UCSD-AML1 (cell line): ENCODE data around the gene PGA5.

Experiments used
- DNase-seq: peaks from one replicate; lab custom pipeline; 2025; ENCODE audit not compliant: unreplicated experiment; lab: John Stamatoyannopoulos, UW

The PGA5 gene

DNA sequence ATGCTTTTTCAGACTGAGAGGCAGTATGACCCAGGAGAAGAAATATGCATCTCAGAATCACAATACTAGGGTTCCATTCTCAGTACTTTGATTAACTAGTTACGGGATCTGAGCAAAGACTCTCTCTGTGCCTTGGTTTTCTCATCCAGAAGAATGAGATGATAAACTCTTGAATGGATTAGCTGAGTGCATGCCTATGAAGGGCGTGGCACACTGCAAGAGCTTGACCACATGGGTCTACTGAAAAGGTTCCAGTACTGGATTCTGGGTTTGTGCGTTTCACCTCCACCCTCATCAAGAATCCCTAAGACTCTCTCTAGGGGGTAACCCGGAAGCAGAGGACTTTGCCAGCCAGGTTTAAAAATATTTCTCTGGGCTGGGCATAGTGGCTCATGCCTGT lies 25.6 kb downstream of the PGA5 start:
- DNase-seq, result no peak

GRCh38 chr11:61267437-61267841 lies 26.5 kb downstream of the PGA5 start:
- DNase-seq, result no peak

- no peak for DNase-seq
Measured at GRCh38 chr11:61268588-61269250, 27.7 kb downstream of the PGA5 start.

- DNase-seq, result no peak
Measured at GRCh38 chr11:61270354-61271076, 29.5 kb downstream of the PGA5 start.

- no peak for DNase-seq
Measured at GRCh38 chr11:61272731-61273130, 31.8 kb downstream of the PGA5 start.

DNA sequence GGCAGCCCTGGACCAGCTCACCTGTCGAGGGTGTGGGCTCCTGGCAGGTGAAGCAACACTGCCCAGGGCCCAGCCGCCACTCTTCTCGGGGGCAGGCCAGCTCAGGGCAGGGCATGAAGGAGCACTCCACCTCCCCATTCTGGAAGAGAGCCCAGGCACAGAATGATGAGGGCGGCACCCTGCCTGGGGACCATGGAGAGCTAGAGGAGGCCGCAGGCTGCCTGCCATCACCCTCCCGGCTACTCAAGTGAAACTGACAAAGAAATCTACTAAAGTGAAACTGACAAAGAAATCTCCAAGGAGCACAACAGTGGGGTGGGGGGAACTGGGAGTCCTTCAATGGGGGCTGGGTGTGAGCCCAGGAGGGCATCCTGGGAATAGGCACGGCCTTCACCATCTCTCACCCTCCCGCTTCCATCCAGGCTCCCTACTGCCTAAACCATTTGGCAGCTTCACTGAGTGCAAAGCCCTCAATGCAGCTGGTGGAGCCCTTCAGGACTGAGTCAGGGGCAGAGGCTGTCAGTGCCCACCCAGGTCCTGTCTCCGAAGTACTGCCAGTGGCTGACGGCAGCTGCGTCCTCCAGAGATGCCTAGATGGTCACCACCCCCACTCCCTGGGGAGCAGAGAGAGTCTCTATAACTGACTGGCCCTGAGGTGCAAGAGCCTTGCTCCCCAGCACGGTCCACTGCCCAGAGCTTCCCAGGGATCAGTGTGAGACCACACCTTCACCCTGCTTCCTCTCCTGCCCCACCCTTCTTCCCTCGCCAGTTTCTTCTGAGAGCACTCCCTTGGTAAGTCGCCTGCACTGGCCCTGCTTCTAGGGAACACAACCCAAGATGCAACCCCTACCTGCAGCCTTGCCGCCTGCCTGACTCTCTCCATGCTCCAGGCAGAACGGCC lies 32.5 kb downstream of the PGA5 start:
- DNase-seq, result no peak

- DNase-seq, result no peak
Measured at GRCh38 chr11:61274084-61274483, 33.1 kb downstream of the PGA5 start.

GRCh38 chr11:61275191-61275590 lies 34.2 kb downstream of the PGA5 start:
- no peak for DNase-seq

DNA sequence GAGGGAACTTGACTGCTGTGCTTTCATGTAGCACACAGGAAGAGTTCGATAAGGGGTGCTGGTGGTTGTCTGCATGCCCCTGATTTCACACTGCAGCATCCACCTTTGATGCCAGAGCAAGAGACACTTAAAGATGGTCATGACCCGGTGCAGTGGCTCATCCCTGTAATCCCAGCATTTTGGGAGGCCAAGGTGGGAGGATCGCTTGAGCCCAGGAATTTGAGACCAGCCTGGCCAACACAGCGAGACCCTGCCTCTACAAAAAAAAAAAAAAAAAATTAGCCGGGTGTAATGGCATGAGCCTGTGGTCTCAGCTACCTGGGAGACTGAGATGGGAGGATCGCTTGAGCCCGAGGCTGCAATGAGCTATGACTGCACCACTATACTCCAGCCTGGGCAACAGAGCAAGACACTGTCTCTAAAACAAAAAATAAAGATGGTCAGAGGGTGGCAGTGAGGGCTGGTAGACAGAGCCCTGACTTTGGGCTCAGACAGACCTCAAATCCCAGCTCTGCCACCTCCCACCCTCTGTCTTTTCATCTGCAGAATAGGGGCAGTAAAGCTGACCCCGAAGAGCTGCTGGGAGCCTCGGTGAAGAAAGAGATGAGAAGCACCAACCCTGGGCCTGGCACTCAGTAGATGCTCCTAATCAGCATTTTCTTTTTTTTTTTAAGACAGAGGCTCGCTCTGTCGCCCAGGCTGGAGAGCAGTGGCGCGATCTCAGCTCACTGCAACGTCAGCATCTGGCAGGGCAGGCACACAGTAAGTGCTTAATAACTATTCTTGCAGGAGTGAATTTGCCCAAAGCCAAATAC lies 36.4 kb downstream of the PGA5 start:
- DNase-seq, result no peak

- DNase-seq, result no peak
Measured at GRCh38 chr11:61278001-61278470, 37.1 kb downstream of the PGA5 start.

- DNase-seq, result no peak
Measured at GRCh38 chr11:61279934-61280659, 39.1 kb downstream of the PGA5 start.

DNA sequence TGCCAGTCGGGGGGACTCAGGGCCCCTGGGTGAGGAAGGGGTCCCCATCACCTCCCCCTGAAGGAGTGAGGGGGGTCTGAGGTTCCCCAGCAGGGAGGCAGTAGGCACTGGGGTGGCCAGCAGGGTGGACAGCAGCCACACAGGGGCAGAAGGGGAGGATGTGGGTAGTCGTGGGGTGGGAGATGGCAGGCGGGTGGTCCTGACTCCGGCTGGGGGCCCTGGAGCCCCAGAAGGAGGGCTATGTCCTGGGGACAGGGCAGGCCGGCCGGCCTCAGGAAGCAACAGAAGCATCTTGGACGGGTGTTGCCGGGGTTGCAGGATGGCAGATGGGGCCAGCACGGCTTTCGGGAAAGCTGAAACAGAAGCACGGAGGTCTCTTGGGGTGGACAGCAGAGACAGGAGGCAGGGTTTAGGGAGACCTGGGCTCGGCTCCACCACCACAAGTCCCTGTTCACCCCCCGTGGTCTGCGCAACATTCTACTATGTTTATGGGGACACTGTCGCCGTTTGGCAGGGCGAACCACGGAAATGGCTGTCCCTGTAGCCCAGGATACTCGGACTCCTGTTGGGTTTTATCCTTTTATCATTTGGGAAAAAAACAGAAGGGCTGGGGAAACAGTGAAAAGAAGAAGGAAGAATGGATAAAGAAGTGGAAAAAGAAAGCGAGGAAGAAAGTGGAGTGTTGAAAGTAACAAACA lies 40.1 kb downstream of the PGA5 start:
- no peak for DNase-seq

DNA sequence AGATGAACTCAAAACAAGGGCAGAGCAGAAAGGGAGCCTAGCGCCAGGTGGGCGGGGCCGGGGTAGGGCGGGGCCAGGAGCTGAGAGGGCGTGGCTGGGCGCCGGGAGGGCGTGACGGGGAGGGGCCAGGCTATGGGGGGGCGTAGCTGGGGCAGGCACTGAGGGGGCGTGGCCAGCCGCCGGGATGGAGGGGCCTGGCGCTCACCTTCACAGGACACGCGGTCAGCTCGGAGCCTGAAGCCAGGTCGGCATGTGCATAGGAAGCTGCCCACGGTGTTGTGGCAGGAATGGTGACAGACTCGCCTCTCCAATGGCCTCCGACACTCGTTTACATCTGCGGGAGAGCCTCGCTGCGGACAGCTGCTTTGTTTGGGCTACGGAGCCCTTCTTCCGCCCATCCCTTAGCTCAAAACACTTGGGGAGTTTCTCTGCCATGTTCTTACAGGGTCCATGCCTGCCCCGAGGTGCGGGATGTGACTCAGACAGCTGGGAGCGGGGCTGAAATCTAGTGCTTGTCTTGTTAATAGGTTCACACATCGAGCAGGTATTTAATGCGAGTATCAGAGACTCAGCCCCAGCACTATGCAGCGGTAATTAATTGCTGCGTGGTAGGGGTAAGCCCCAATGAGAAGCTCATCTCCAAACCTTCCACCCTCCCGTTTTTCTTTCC lies 40.7 kb downstream of the PGA5 start:
- DNase-seq, result no peak

GRCh38 chr11:61283613-61284012 lies 42.6 kb downstream of the PGA5 start:
- no peak for DNase-seq

DNA sequence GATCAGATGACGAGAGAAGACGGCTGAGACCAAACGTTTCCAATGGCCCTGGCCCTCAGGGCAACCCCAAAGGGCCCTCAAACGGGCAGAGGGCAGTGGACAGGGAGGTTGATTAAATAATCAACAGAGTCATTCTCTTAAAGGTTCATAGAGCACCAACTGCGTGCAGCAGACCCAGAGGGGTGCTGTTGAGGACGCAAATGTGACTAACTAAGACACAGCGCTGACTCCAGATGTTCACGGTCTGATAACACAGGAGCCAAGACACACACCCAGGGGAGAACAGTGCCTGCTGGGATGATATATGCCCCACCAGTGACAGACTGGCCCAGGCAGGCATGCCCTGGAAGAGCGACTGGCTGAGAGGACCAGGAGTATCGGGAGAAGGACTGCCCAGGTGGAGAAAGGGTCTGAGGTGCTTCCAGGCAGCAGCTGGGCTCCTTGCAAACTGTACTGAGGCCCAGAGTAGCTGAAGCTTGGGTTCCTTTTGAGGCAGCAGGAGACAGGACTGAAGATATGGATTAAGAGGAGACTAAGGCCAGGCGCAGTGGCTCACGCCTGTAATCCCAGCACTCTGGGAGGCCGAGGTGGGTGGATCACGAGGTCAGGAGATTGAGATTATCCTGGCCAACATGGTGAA lies 46.5 kb downstream of the PGA5 start:
- no peak for DNase-seq

- DNase-seq, result no peak
Measured at GRCh38 chr11:61290905-61291690, 50.1 kb downstream of the PGA5 start.

GRCh38 chr11:61292356-61292755 lies 51.4 kb downstream of the PGA5 start:
- no peak for DNase-seq
